HEK293 (cell line): ENCODE results near the gene DDX20.

Source experiments
- CTCF ChIA-PET: fragments of 350-600 bp; formaldehyde crosslinking; extraction: SDS; loops from one replicate; lab custom pipeline; 2021; ENCODE audit warnings: antibody characterized with exemption; lab: Yijun Ruan, JAX
- POLR2A ChIA-PET: fragments of 300-600 bp; formaldehyde crosslinking; extraction: SDS; loops from one replicate; lab custom pipeline; 2020; ENCODE audit warnings: antibody characterized with exemption, inconsistent platforms; lab: Yijun Ruan, JAX
- H3K27ac ChIP-seq: fragments of 200-500 bp; sonication (Bioruptor generic); 2 replicates; pipeline ENCODE4 v1.5.1; 2014; ENCODE audit warnings: low read depth, low read length, control low read depth, inconsistent platforms; ENCODE audit errors: extremely low read depth
- H3K36me3 ChIP-seq, 2 experiments: fragments of 200-500 bp in 1 of 2; sonication (Bioruptor generic) in 1 of 2; 1 replicate in 1 of 2; 2 replicates in 1 of 2; pipeline ENCODE4 v1.5.1; 2014 to 2017; ENCODE audit warnings: inconsistent platforms in 2 of 2, low read length in 2 of 2; ENCODE audit not compliant: control insufficient read depth in 2 of 2, insufficient read depth in 1 of 2
- H3K4me1 ChIP-seq: fragments of 200-500 bp; sonication (Bioruptor generic); 2 replicates; pipeline ENCODE4 v1.5.1; 2014; ENCODE audit warnings: mild to moderate bottlenecking, low read length, inconsistent platforms; ENCODE audit not compliant: control insufficient read depth, insufficient read depth
- H3K4me3 ChIP-seq: 2 replicates; pipeline ENCODE4 v1.5.1; 2011; ENCODE audit warnings: low read depth, mild to moderate bottlenecking, control low read depth, low read length, moderate library complexity
- H3K9me3 ChIP-seq: fragments of 200-500 bp; sonication (Bioruptor generic); 2 replicates; pipeline ENCODE4 v1.5.1; 2014; ENCODE audit warnings: low read depth, low read length, inconsistent platforms; ENCODE audit not compliant: control insufficient read depth, insufficient read depth
- MEIS1 ChIP-seq: sonication (generic); formaldehyde crosslinking; IDR thresholded peaks from 2 replicates; pipeline ENCODE4 v1.8.1; 2022; ENCODE audit warnings: missing genetic modification reagents, mild to moderate bottlenecking, borderline replicate concordance
- MZF1 ChIP-seq: fragments of 450-650 bp; formaldehyde crosslinking; IDR thresholded peaks from 2 replicates; pipeline ENCODE4 v1.5.1; 2017; ENCODE audit warnings: missing biosample characterization, missing genetic modification characterization, borderline replicate concordance
- PATZ1 ChIP-seq: fragments of 450-650 bp; formaldehyde crosslinking; IDR thresholded peaks from 2 replicates; pipeline ENCODE4 v1.5.1; 2016; ENCODE audit warnings: missing biosample characterization, missing genetic modification characterization
- PBX3 ChIP-seq: sonication (generic); formaldehyde crosslinking; IDR thresholded peaks from 2 replicates; pipeline ENCODE4 v1.8.1; 2022; ENCODE audit warnings: mild to moderate bottlenecking, moderate library complexity, missing genetic modification reagents
- ZNF155 ChIP-seq: fragments of 450-650 bp; formaldehyde crosslinking; IDR thresholded peaks from 2 replicates; pipeline ENCODE4 v1.5.1; 2016; ENCODE audit warnings: missing biosample characterization, missing genetic modification characterization
- ZNF169 ChIP-seq: fragments of 450-650 bp; formaldehyde crosslinking; IDR thresholded peaks from 2 replicates; pipeline ENCODE4 v1.5.1; 2016; ENCODE audit warnings: missing biosample characterization, missing genetic modification characterization
- ZNF19 ChIP-seq: fragments of 450-650 bp; formaldehyde crosslinking; IDR thresholded peaks from 2 replicates; pipeline ENCODE4; 2016; ENCODE audit warnings: missing biosample characterization, missing genetic modification characterization, low read depth
- ZNF2 ChIP-seq: fragments of 450-650 bp; formaldehyde crosslinking; IDR thresholded peaks from 2 replicates; pipeline ENCODE4 v1.5.1; 2016; ENCODE audit warnings: missing biosample characterization, missing genetic modification characterization
- ZNF26 ChIP-seq: fragments of 450-650 bp; formaldehyde crosslinking; IDR thresholded peaks from 2 replicates; pipeline ENCODE4 v1.5.1; 2016; ENCODE audit warnings: missing biosample characterization, missing genetic modification characterization
- ZNF266 ChIP-seq: fragments of 450-650 bp; formaldehyde crosslinking; IDR thresholded peaks from 2 replicates; pipeline ENCODE4 v1.5.1; 2016; ENCODE audit warnings: missing biosample characterization, missing genetic modification characterization, low read depth
- ZNF394 ChIP-seq: fragments of 450-650 bp; formaldehyde crosslinking; IDR thresholded peaks from 2 replicates; pipeline ENCODE4 v1.5.1; 2016; ENCODE audit warnings: missing biosample characterization, missing genetic modification characterization, mild to moderate bottlenecking, moderate library complexity, borderline replicate concordance
- ZNF423 ChIP-seq: fragments of 450-650 bp; formaldehyde crosslinking; IDR thresholded peaks from 2 replicates; pipeline ENCODE4 v1.5.1; 2016; ENCODE audit warnings: missing biosample characterization, missing genetic modification characterization
- ZNF585B ChIP-seq: fragments of 450-650 bp; formaldehyde crosslinking; IDR thresholded peaks from 2 replicates; pipeline ENCODE4 v1.5.1; 2016; ENCODE audit warnings: missing biosample characterization, missing genetic modification characterization
- ZNF777 ChIP-seq: fragments of 450-650 bp; formaldehyde crosslinking; IDR thresholded peaks from 2 replicates; pipeline ENCODE4 v1.5.1; 2017; ENCODE audit warnings: missing biosample characterization, missing genetic modification characterization, borderline replicate concordance
- ZNF785 ChIP-seq: fragments of 450-650 bp; formaldehyde crosslinking; IDR thresholded peaks from 2 replicates; pipeline ENCODE4 v1.5.1; 2016; ENCODE audit warnings: missing biosample characterization, missing genetic modification characterization
- ZNF843 ChIP-seq: fragments of 450-650 bp; formaldehyde crosslinking; IDR thresholded peaks from 2 replicates; pipeline ENCODE4 v1.5.1; 2016; ENCODE audit warnings: missing biosample characterization, missing genetic modification characterization
- TF ChIP-seq, protein P1 (sequence below): fragments of 450-650 bp; formaldehyde crosslinking; IDR thresholded peaks from 2 replicates; pipeline ENCODE4 v1.5.1; 2016; ENCODE audit warnings: missing biosample characterization, missing genetic modification characterization
- TF ChIP-seq, protein P2 (sequence below): fragments of 450-650 bp; IDR thresholded peaks from 2 replicates; pipeline ENCODE4 v1.5.1; 2018; ENCODE audit warnings: missing biosample characterization, missing genetic modification characterization
- TF ChIP-seq, protein P3 (sequence below): fragments of 450-650 bp; formaldehyde crosslinking; IDR thresholded peaks from 2 replicates; pipeline ENCODE4 v1.5.1; 2016; ENCODE audit warnings: missing biosample characterization, missing genetic modification characterization

Gene DDX20

DNA sequence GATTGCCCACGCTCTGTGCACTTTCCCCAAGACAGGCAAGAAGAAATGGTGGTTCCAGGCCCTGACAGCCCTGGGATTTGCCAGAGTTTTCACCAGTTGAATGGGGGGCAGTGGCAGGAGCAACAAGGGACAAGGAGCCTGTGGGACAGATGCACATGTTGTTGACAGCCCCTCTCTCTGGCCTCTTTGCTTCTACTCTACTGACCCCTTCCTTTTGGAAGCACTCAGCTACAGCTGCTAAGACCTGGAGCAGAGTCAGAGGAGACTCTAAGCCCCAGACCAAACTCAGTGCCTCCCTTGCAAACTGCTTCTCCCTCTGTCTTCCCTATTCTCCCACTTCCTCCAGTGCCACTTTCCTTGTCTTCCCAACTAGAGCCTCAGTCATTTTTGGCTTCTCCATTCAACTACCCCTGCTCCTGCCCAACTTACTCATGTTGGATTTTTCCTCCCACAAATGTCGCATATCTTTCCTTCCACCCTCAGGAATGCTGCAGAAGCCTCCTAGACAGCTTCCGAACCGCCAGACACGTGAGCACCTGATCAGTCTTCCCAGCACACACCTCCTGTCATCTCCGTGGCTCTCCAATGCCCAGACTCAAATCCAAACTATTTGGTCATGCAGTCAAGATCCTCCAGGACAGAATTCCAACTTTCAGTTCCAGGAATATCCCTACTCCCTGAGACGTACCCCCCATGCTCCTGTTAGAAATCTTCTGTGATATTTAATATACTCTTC is 25.6 kb upstream of the DDX20 start (continued):
- TF ChIP-seq, protein P1, sequence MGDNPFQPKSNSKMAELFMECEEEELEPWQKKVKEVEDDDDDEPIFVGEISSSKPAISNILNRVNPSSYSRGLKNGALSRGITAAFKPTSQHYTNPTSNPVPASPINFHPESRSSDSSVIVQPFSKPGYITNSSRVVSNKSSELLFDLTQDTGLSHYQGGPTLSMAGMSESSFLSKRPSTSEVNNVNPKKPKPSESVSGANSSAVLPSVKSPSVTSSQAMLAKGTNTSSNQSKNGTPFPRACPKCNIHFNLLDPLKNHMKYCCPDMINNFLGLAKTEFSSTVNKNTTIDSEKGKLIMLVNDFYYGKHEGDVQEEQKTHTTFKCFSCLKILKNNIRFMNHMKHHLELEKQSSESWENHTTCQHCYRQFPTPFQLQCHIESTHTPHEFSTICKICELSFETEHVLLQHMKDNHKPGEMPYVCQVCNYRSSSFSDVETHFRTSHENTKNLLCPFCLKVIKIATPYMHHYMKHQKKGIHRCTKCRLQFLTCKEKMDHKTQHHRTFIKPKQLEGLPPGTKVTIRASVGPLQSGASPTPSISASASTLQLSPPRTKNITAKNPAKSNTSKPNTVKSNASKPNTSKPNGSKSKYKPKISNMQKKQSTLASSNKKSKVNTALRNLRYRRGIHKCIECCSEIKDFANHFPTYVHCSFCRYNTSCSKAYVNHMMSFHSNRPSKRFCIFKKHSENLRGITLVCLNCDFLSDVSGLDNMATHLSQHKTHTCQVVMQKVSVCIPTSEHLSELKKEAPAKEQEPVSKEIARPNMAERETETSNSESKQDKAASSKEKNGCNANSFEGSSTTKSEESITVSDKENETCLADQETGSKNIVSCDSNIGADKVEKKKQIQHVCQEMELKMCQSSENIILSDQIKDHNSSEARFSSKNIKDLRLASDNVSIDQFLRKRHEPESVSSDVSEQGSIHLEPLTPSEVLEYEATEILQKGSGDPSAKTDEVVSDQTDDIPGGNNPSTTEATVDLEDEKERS (tag by site-specific recombination), result no peak
- TF ChIP-seq ZNF585B (tag by site-specific recombination), result no peak

DNA sequence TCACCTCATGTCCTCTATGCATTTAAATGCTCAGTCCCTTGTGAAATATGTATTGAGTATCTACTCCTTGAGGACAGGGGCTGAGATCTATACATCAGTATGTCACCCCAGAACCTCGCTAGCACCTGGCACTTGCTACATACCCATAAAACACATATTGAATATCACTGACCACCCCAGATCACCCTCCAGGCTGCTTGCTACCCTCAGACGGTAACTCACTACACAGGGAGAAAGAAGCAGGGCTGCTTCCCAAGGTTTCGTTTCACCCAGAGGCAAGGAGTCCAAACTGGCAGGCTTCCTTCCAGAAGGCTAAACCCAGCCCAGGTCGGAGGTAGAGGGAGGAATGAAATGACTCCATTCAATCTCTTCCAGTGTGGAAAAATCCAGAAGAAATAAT is 25.0 kb upstream of the DDX20 start:
- H3K36me3 ChIP-seq, result no peaks in the 10 kb centered on the region
- no peak overlapping the region for H3K27ac ChIP-seq
- no peak overlapping the region for H3K4me3 ChIP-seq
- ChIA-PET POLR2A (no interaction called here), CTCF (interaction anchor here (0.6 kb wide), 1 partner anchor 84 kb away, joined by 3 read pairs; no protein-coding TSS in a partner anchor)
- no peaks in the 10 kb centered on the region for H3K9me3 ChIP-seq
- TF ChIP-seq ZNF785 (tag by site-specific recombination), result no peak
- no peak for TF ChIP-seq MZF1 (tag by site-specific recombination)
- no peak for TF ChIP-seq ZNF169 (tag by site-specific recombination)
- TF ChIP-seq PATZ1, result no peak
- no peak for TF ChIP-seq MEIS1 (CRISPR knock-in tag)
- TF ChIP-seq ZNF585B (tag by site-specific recombination), result no peak
- TF ChIP-seq ZNF26, result no peak
- no peak for TF ChIP-seq ZNF266
- TF ChIP-seq ZNF423, result no peak
- no peaks in the 10 kb centered on the region; the same call in 1 of the 2 replicates for H3K4me1 ChIP-seq

DNA sequence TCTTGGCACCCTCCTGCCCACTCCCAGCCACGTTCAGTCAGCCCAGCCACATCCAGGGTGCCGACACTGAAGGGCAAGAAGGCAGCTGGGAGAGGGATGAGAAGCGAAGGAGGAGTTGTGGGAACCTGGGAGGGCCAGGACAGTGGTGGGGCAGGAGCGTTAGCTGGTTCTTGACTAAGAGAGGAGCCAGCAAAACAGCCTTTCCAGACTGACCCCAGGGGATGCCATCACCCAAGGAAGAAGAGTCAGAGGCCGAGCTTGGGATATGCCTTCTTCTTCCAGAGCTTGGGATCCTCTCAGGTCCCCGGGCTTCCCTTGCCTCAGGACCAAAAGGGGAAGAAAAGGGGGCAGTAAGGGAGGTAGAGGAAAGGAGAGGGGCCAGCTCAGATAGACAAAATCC is 23.7 kb upstream of the DDX20 start:
- H3K4me3 ChIP-seq, result no peak overlapping the region
- ChIA-PET POLR2A (interaction anchor here (1.1 kb wide), 1 partner anchor 11 kb away, joined by 3 read pairs; no protein-coding TSS in a partner anchor), CTCF (no interaction called here)
- peaks cover 9% of the 10 kb centered on the region for H3K4me1 ChIP-seq
- H3K36me3 ChIP-seq, result no peaks in the 10 kb centered on the region
- no peaks in the 10 kb centered on the region for H3K9me3 ChIP-seq
- no peak overlapping the region for H3K27ac ChIP-seq
- TF ChIP-seq, protein P2, sequence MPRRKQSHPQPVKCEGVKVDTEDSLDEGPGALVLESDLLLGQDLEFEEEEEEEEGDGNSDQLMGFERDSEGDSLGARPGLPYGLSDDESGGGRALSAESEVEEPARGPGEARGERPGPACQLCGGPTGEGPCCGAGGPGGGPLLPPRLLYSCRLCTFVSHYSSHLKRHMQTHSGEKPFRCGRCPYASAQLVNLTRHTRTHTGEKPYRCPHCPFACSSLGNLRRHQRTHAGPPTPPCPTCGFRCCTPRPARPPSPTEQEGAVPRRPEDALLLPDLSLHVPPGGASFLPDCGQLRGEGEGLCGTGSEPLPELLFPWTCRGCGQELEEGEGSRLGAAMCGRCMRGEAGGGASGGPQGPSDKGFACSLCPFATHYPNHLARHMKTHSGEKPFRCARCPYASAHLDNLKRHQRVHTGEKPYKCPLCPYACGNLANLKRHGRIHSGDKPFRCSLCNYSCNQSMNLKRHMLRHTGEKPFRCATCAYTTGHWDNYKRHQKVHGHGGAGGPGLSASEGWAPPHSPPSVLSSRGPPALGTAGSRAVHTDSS (tag by site-specific recombination), result no peak
- TF ChIP-seq ZNF843 (tag by site-specific recombination) (no peak), ZNF777 (tag by site-specific recombination) (no peak), ZNF19 (tag by site-specific recombination) (no peak), ZNF585B (tag by site-specific recombination) (no peak), ZNF394 (tag by site-specific recombination) (no peak), PBX3 (no peak), ZNF155 (tag by site-specific recombination) (no peak), ZNF2 (tag by site-specific recombination) (no peak)
- TF ChIP-seq, protein P3, sequence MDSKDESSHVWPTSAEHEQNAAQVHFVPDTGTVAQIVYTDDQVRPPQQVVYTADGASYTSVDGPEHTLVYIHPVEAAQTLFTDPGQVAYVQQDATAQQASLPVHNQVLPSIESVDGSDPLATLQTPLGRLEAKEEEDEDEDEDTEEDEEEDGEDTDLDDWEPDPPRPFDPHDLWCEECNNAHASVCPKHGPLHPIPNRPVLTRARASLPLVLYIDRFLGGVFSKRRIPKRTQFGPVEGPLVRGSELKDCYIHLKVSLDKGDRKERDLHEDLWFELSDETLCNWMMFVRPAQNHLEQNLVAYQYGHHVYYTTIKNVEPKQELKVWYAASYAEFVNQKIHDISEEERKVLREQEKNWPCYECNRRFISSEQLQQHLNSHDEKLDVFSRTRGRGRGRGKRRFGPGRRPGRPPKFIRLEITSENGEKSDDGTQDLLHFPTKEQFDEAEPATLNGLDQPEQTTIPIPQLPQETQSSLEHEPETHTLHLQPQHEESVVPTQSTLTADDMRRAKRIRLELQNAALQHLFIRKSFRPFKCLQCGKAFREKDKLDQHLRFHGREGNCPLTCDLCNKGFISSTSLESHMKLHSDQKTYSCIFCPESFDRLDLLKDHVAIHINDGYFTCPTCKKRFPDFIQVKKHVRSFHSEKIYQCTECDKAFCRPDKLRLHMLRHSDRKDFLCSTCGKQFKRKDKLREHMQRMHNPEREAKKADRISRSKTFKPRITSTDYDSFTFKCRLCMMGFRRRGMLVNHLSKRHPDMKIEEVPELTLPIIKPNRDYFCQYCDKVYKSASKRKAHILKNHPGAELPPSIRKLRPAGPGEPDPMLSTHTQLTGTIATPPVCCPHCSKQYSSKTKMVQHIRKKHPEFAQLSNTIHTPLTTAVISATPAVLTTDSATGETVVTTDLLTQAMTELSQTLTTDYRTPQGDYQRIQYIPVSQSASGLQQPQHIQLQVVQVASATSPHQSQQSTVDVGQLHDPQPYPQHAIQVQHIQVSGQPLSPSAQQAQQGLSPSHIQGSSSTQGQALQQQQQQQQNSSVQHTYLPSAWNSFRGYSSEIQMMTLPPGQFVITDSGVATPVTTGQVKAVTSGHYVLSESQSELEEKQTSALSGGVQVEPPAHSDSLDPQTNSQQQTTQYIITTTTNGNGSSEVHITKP (tag by site-specific recombination), result no peak
